IMR-90 (cell line): Measurements from ENCODE around the gene CASP9. TPM values are rescaled to one million over a fixed set of nuclear protein-coding genes. Genes with fewer than 3 reads are reported as not detected.

Experiments used
- ATAC-seq: fragments of 200-7000 bp; cut with Tn5 transposase; 2 replicates; pipeline ENCODE4 v1.9.1; 2020; ENCODE audit warnings: low read depth, mild to moderate bottlenecking, moderate library complexity
- BruUV-seq: library from RNA; stranded (reverse); fragments of 400-500 nt; replicated peaks from 2 replicates; lab custom pipeline; 2021; lab: Mats Ljungman, UMichigan
- CTCF ChIA-PET: fragments of 300-600 bp; formaldehyde crosslinking; extraction: SDS; loops from one replicate; lab custom pipeline; 2021; ENCODE audit warnings: antibody characterized with exemption; lab: Yijun Ruan, JAX
- POLR2A ChIA-PET: fragments of 300-600 bp; sonication (Branson Sonifier 250); formaldehyde crosslinking; loops from one replicate; lab custom pipeline; 2022; ENCODE audit warnings: antibody characterized with exemption; ENCODE audit not compliant: unreplicated experiment; lab: Charles Lee
- DNase-seq: peaks from one replicate; pipeline ENCODE4 v3.0.0; 2013
- H2AFZ ChIP-seq: replicated peaks from 2 replicates; pipeline ENCODE3; 2013; ENCODE audit warnings: low read length, mild to moderate bottlenecking; ENCODE audit not compliant: poor library complexity
- H2AK5ac ChIP-seq: 2 replicates; pipeline ENCODE4 v1.6.1; 2013; ENCODE audit warnings: low read depth, low read length, inconsistent platforms
- H2AK9ac ChIP-seq: replicated peaks from 2 replicates; pipeline ENCODE3; 2013; ENCODE audit warnings: mild to moderate bottlenecking, low read depth, low read length, moderate library complexity; ENCODE audit not compliant: poor library complexity
- H2BK120ac ChIP-seq: 2 replicates; pipeline ENCODE4 v1.6.1; 2013; ENCODE audit warnings: low read depth, low read length, inconsistent platforms
- H2BK15ac ChIP-seq: 3 replicates; pipeline ENCODE4 v1.6.1; 2013; ENCODE audit warnings: low read depth, low read length, inconsistent platforms
- H2BK20ac ChIP-seq: 2 replicates; pipeline ENCODE4 v1.6.1; 2013; ENCODE audit warnings: low read depth, mild to moderate bottlenecking, inconsistent platforms, low read length, moderate library complexity
- H2BK5ac ChIP-seq: 2 replicates; pipeline ENCODE4 v1.6.1; 2013; ENCODE audit warnings: mild to moderate bottlenecking, low read depth, low read length, inconsistent platforms; ENCODE audit not compliant: poor library complexity, severe bottlenecking
- H3K14ac ChIP-seq: replicated peaks from 2 replicates; pipeline ENCODE4 v1.6.1; 2013; ENCODE audit warnings: low read depth, low read length, inconsistent platforms
- H3K18ac ChIP-seq: 2 replicates; pipeline ENCODE4 v1.6.1; 2013; ENCODE audit warnings: low read depth, low read length, control low read depth
- H3K23ac ChIP-seq: 2 replicates; pipeline ENCODE4 v1.6.1; 2013; ENCODE audit warnings: low read depth, low read length, inconsistent platforms
- H3K27ac ChIP-seq: 2 replicates; pipeline ENCODE4 v1.5.1; 2013; ENCODE audit warnings: mild to moderate bottlenecking, control low read depth, low read length; ENCODE audit not compliant: insufficient read depth
- H3K27me3 ChIP-seq: 2 replicates; pipeline ENCODE4 v1.6.1; 2013; ENCODE audit warnings: low read length; ENCODE audit not compliant: control insufficient read depth, insufficient read depth
- H3K36me3 ChIP-seq: 2 replicates; pipeline ENCODE4 v1.6.1; 2013; ENCODE audit warnings: low read length, mixed read lengths; ENCODE audit not compliant: control insufficient read depth, insufficient read depth
- H3K4ac ChIP-seq: 2 replicates; pipeline ENCODE4 v1.6.1; 2013; ENCODE audit warnings: low read depth, low read length, inconsistent platforms
- H3K4me1 ChIP-seq: 2 replicates; pipeline ENCODE4 v1.6.1; 2013; ENCODE audit warnings: low read length, mixed read lengths; ENCODE audit not compliant: control insufficient read depth, insufficient read depth
- H3K4me2 ChIP-seq: 2 replicates; pipeline ENCODE4 v1.6.1; 2013; ENCODE audit warnings: low read depth, mild to moderate bottlenecking, control low read depth, low read length, moderate library complexity
- H3K4me3 ChIP-seq: 2 replicates; pipeline ENCODE4 v1.5.1; 2013; ENCODE audit warnings: low read depth, mild to moderate bottlenecking, control low read depth, low read length, moderate library complexity; ENCODE audit not compliant: insufficient read depth
- H3K56ac ChIP-seq: 2 replicates; pipeline ENCODE4 v1.6.1; 2013; ENCODE audit warnings: low read length, inconsistent platforms; ENCODE audit not compliant: insufficient read depth; ENCODE audit errors: extremely low read depth
- H3K79me1 ChIP-seq, 2 experiments: 2 replicates each; pipeline ENCODE4 v1.6.1; 2013; ENCODE audit warnings: low read length in 2 of 2, inconsistent platforms in 1 of 2, low read depth in 1 of 2
- H3K9ac ChIP-seq: 2 replicates; pipeline ENCODE4 v1.6.1; 2013; ENCODE audit warnings: low read depth, low read length, control low read depth
- H3K9me1 ChIP-seq: 2 replicates; pipeline ENCODE4 v1.6.1; 2013; ENCODE audit warnings: low read length, inconsistent platforms; ENCODE audit not compliant: insufficient read depth
- H3K9me3 ChIP-seq: 2 replicates; pipeline ENCODE4 v1.6.1; 2013; ENCODE audit warnings: low read length; ENCODE audit not compliant: control insufficient read depth, insufficient read depth
- H4K20me1 ChIP-seq: 2 replicates; pipeline ENCODE4 v1.6.1; 2013; ENCODE audit warnings: low read length, inconsistent platforms; ENCODE audit not compliant: insufficient read depth
- H4K5ac ChIP-seq: 2 replicates; pipeline ENCODE4 v1.6.1; 2013; ENCODE audit warnings: mild to moderate bottlenecking, low read depth, low read length, control low read depth
- H4K8ac ChIP-seq, 2 experiments: 2 replicates each; pipeline ENCODE4 v1.6.1; 2013; ENCODE audit warnings: low read depth in 2 of 2, low read length in 2 of 2, control low read depth in 1 of 2, inconsistent platforms in 1 of 2
- H4K91ac ChIP-seq: 2 replicates; pipeline ENCODE4 v1.6.1; 2013; ENCODE audit warnings: low read depth, low read length, inconsistent platforms; ENCODE audit not compliant: insufficient read depth
- CHD1 ChIP-seq: IDR thresholded peaks from 2 replicates; pipeline ENCODE4 v1.6.1; 2012; ENCODE audit warnings: low read depth, low read length, improper control_type of control experiment
- FOS ChIP-seq: fragments of 150-350 bp; IDR thresholded peaks from 2 replicates; pipeline ENCODE4 v1.6.1; 2016; ENCODE audit warnings: low read depth, low read length
- MAFK ChIP-seq: IDR thresholded peaks from 2 replicates; pipeline ENCODE4 v1.6.1; 2012; ENCODE audit warnings: low read depth, low read length, improper control_type of control experiment
- NFE2L2 ChIP-seq: fragments of 150-350 bp; IDR thresholded peaks from 2 replicates; pipeline ENCODE4 v1.6.1; 2016; ENCODE audit warnings: low read depth, mild to moderate bottlenecking, low read length
- WGBS, 2 experiments: methylation state at CpG; one replicate each; pipeline versions ENCODE4 v1.1.5 to v1.1.7; 2013; ENCODE audit warnings: missing lambda C conversion rate in 2 of 2; ENCODE audit not compliant: insufficient read length in 1 of 2; ENCODE audit errors: extremely low coverage in 2 of 2; 5-methylcytosine and 5-hydroxymethylcytosine counted together
- dilution Hi-C: fragments of 300-500 bp; cut with HindIII; formaldehyde crosslinking; loops from one replicate; pipeline ENCODE4 v1.14.3; 2018; ENCODE audit warnings: low sequenced_read_pairs; ENCODE audit not compliant: unreplicated experiment
- in situ Hi-C: fragments of 300-500 bp; cut with MboI; formaldehyde crosslinking; loops from 3 replicates; pipeline ENCODE4 v1.14.3; 2019; ENCODE audit warnings: low sequenced_read_pairs, inconsistent platforms, mixed read lengths
- intact Hi-C: fragments of 100-400 bp; cut with micrococcal nuclease; formaldehyde crosslinking; loops from 2 replicates; pipeline ENCODE4 v1.10.0; 2022
- polyA plus RNA-seq, 3 experiments: library from polyadenylated mRNA; depleted of rRNA; stranded (reverse); fragments of >200 nt; gene quantifications; 2 replicates each; pipeline ENCODE4 v1.2.3, GENCODE V29; 2012; ENCODE audit warnings: low replicate concordance in 1 of 3
- total RNA-seq: library from RNA; depleted of rRNA; stranded (reverse); fragments of >200 nt; gene quantifications from 2 replicates; pipeline ENCODE4 v1.2.3, GENCODE V29; 2012
- TF ChIP-seq, protein P1 (sequence below): fragments of 150-350 bp; IDR thresholded peaks from 2 replicates; pipeline ENCODE4 v1.6.1; 2017; ENCODE audit warnings: mild to moderate bottlenecking, antibody characterized with exemption, low read length, low read depth

The CASP9 gene
- total and polyA plus RNA-seq, 2 of the 4 experiments (the other 2 are of a cell fraction) = 7.0 to 8.3 TPM

DNA sequence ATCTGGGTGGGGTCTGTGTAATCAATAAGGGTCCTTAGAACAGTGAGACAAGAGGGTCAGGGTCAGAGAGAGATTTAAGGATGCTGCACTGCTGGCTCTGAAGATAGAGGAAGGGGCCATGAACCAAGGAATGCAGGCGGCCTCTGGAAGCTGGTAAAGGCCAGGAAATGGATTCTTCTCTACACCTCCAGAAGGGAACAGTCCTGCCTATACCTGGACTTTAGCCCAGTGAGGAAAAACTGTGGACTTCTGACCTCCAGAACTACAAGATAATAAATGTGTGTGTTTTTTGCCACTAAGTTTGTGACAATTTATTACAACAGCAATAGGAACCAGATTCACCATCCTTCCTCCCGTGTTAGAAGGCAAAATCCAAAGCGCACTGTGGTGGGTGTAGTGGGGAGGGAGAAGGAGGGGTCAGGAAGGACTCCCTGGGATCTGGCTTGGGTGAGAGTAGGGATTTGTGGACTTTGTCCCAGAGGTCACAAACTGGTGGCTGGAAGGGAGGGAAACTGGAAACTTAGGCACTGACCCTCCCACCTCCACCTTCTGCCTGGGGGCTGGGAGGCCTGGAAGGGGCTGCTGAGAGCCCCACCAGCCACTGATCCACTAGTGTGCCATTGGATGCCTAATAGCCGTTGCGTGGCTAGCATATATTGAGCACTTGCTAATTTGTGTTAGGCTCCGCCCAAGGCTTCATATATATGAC, 72.8 kb downstream of the CASP9 start:
- no peak overlapping the region for H3K56ac ChIP-seq
- no peak overlapping the region for H2AFZ ChIP-seq
- no peak overlapping the region for H3K4me2 ChIP-seq
- no peaks in the 10 kb centered on the region for H3K36me3 ChIP-seq
- no TSS peak for BruUV-seq
- H3K9me1 ChIP-seq = no peaks in the 10 kb centered on the region
- no peak overlapping the region for H3K14ac ChIP-seq
- no peaks in the 10 kb centered on the region for H3K79me1 ChIP-seq
- no peak overlapping the region for H4K91ac ChIP-seq
- H3K4me3 ChIP-seq = no peak overlapping the region
- H3K4me1 ChIP-seq = 0 out of 2 replicates have a peak, but pooled peaks cover 4% of the 10 kb centered on the region
- no peak overlapping the region for H3K18ac ChIP-seq
- 90% methylated on average over 2 of the region's 6 CpGs; no CpG with 5 or more reads in 1 of the 2 experiments for WGBS, 2 experiments
- no peak overlapping the region for H2AK9ac ChIP-seq
- no peaks in the 10 kb centered on the region for H4K20me1 ChIP-seq
- no peak overlapping the region for H2BK20ac ChIP-seq
- ChIA-PET CTCF (no interaction called here), POLR2A (no interaction called here)
- no peak overlapping the region for H3K23ac ChIP-seq
- no peak overlapping the region for H2BK15ac ChIP-seq
- peaks cover 4% of the 10 kb centered on the region for H3K9me3 ChIP-seq
- H3K9ac ChIP-seq = no peak overlapping the region
- dilution Hi-C loops (no loop called here), intact Hi-C loops (no loop called here), in situ Hi-C loops (no loop called here)
- TF ChIP-seq, protein P1, sequence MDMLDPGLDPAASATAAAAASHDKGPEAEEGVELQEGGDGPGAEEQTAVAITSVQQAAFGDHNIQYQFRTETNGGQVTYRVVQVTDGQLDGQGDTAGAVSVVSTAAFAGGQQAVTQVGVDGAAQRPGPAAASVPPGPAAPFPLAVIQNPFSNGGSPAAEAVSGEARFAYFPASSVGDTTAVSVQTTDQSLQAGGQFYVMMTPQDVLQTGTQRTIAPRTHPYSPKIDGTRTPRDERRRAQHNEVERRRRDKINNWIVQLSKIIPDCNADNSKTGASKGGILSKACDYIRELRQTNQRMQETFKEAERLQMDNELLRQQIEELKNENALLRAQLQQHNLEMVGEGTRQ = no peak
- TF ChIP-seq CHD1 (no peak), NFE2L2 (no peak), FOS (no peak), MAFK (no peak)
- H4K8ac ChIP-seq = no peak overlapping the region
- no peak for DNase-seq
- H3K27me3 ChIP-seq = peaks cover 14% of the 10 kb centered on the region; the same call in 1 of the 2 replicates
- H2BK120ac ChIP-seq = no peak overlapping the region
- no peak for ATAC-seq
- no peak overlapping the region for H3K4ac ChIP-seq
- no peak overlapping the region for H2AK5ac ChIP-seq
- no peak overlapping the region for H2BK5ac ChIP-seq
- no peak overlapping the region for H3K27ac ChIP-seq
- H4K5ac ChIP-seq = no peak overlapping the region
